Measurements from ENCODE around the gene MATR3.

The MATR3 gene

GRCh38 chr5:139287890-139288635, 5.5 kb upstream of the MATR3 start:
- H3K9ac ChIP-seq (ENCODE audit: low read length), result no peak overlapping the region
- no peak overlapping the region for H3K4me2 ChIP-seq (ENCODE audit: low read length)
- H3K4me1 ChIP-seq (ENCODE audit: low read length), result no peaks in the 10 kb centered on the region
- H3K27me3 ChIP-seq (ENCODE audit: low read depth, low read length), result no peaks in the 10 kb centered on the region
- peaks cover 21% of the 10 kb centered on the region for H3K36me3 ChIP-seq (replicated peaks; ENCODE audit: low read depth, low read length)
- H2AFZ ChIP-seq (ENCODE audit: low read depth, low read length), result no peak overlapping the region
- H3K79me2 ChIP-seq (ENCODE audit: low read length), result 0 out of 2 replicates have a peak, but pooled peaks cover under 1% of the 10 kb centered on the region
- no peaks in the 10 kb centered on the region for H4K20me1 ChIP-seq (ENCODE audit: insufficient read depth, low read length)
- TF ChIP-seq CTCF (IDR thresholded peaks at IDR 0.05; ENCODE audit: low read depth, low read length) (peak; percentile 17), EZH2phosphoT487 (IDR thresholded peaks at IDR 0.05; ENCODE audit: low read depth) (no peak)
- H3K27ac ChIP-seq (ENCODE audit: low read length), result no peak overlapping the region
- H3K4me3 ChIP-seq (ENCODE audit: low read length), result no peak overlapping the region
- H3K9me3 ChIP-seq (ENCODE audit: insufficient read depth, low read length), result no peaks in the 10 kb centered on the region

GRCh38 chr5:139291051-139291450, 2.5 kb upstream of the MATR3 start:
- Histone ChIP-seq H4K20me1 (ENCODE audit: insufficient read depth, low read length) (peaks cover 16% of the 10 kb centered on the region), H3K4me1 (ENCODE audit: low read length) (peaks cover 9% of the 10 kb centered on the region), H3K36me3 (replicated peaks; ENCODE audit: low read depth, low read length) (peaks cover 9% of the 10 kb centered on the region), H3K27ac (ENCODE audit: low read length) (no peak overlapping the region), H3K9ac (ENCODE audit: low read length) (no peak overlapping the region), H3K27me3 (ENCODE audit: low read depth, low read length) (no peaks in the 10 kb centered on the region), H3K9me3 (ENCODE audit: insufficient read depth, low read length) (no peaks in the 10 kb centered on the region), H3K79me2 (ENCODE audit: low read length) (peaks cover 30% of the 10 kb centered on the region), H3K4me2 (ENCODE audit: low read length) (no peak overlapping the region), H2AFZ (ENCODE audit: low read depth, low read length) (no peak overlapping the region), H3K4me3 (ENCODE audit: low read length) (no peak overlapping the region)
- TF ChIP-seq EZH2phosphoT487 (IDR thresholded peaks at IDR 0.05; ENCODE audit: low read depth), result no peak
- no peak for TF ChIP-seq CTCF (IDR thresholded peaks at IDR 0.05; ENCODE audit: low read depth, low read length)

- TF ChIP-seq CTCF (IDR thresholded peaks at IDR 0.05; ENCODE audit: low read depth, low read length), result no peak
- TF ChIP-seq EZH2phosphoT487 (IDR thresholded peaks at IDR 0.05; ENCODE audit: low read depth), result no peak
- Histone ChIP-seq H3K27ac (ENCODE audit: low read length) (peak overlapping the region; percentile 39; the same call in 1 of the 2 replicates), H3K4me3 (ENCODE audit: low read length) (peak overlapping the region; percentile 92), H3K4me2 (ENCODE audit: low read length) (peak overlapping the region; percentile 94), H3K79me2 (ENCODE audit: low read length) (peaks cover 51% of the 10 kb centered on the region), H4K20me1 (ENCODE audit: insufficient read depth, low read length) (peaks cover 37% of the 10 kb centered on the region), H3K4me1 (ENCODE audit: low read length) (peaks cover 29% of the 10 kb centered on the region), H3K9me3 (ENCODE audit: insufficient read depth, low read length) (no peaks in the 10 kb centered on the region), H3K9ac (ENCODE audit: low read length) (peak overlapping the region; percentile 96), H2AFZ (ENCODE audit: low read depth, low read length) (peak overlapping the region; percentile 99), H3K36me3 (replicated peaks; ENCODE audit: low read depth, low read length) (peaks cover 9% of the 10 kb centered on the region), H3K27me3 (ENCODE audit: low read depth, low read length) (no peaks in the 10 kb centered on the region)
Measured at GRCh38 chr5:139293202-139293506, 386 bp upstream of the MATR3 start.

- H3K79me2 ChIP-seq (ENCODE audit: low read length), result peaks cover 65% of the 10 kb centered on the region
- H3K9me3 ChIP-seq (ENCODE audit: insufficient read depth, low read length), result no peaks in the 10 kb centered on the region
- no peaks in the 10 kb centered on the region for H3K27me3 ChIP-seq (ENCODE audit: low read depth, low read length)
- H3K27ac ChIP-seq (ENCODE audit: low read length), result peak overlapping the region; percentile 82
- H3K4me2 ChIP-seq (ENCODE audit: low read length), result peak overlapping the region; percentile 97
- peak overlapping the region; percentile 92 for H3K4me3 ChIP-seq (ENCODE audit: low read length)
- peaks cover 15% of the 10 kb centered on the region for H3K36me3 ChIP-seq (replicated peaks; ENCODE audit: low read depth, low read length)
- peak; percentile 38 for TF ChIP-seq CTCF (IDR thresholded peaks at IDR 0.05; ENCODE audit: low read depth, low read length)
- TF ChIP-seq EZH2phosphoT487 (IDR thresholded peaks at IDR 0.05; ENCODE audit: low read depth), result no peak
- peak overlapping the region; percentile 96 for H3K9ac ChIP-seq (ENCODE audit: low read length)
- peaks cover 51% of the 10 kb centered on the region for H4K20me1 ChIP-seq (ENCODE audit: insufficient read depth, low read length)
- H2AFZ ChIP-seq (ENCODE audit: low read depth, low read length), result no peak overlapping the region
- peaks cover 36% of the 10 kb centered on the region for H3K4me1 ChIP-seq (ENCODE audit: low read length)
Measured at GRCh38 chr5:139294374-139295165, 1.0 kb downstream of the MATR3 start.

Measured in OCI-LY3 (cell line).